GM18517 (cell line): ENCODE measurements around the gene P3R3URF.

Experiments used
- ATAC-seq: cut with Tn5 transposase; IDR thresholded peaks from one replicate; pipeline ENCODE4 v1.9.1; 2021; ENCODE audit warnings: mild to moderate bottlenecking, moderate library complexity; ENCODE audit not compliant: unreplicated experiment

The P3R3URF gene

DNA sequence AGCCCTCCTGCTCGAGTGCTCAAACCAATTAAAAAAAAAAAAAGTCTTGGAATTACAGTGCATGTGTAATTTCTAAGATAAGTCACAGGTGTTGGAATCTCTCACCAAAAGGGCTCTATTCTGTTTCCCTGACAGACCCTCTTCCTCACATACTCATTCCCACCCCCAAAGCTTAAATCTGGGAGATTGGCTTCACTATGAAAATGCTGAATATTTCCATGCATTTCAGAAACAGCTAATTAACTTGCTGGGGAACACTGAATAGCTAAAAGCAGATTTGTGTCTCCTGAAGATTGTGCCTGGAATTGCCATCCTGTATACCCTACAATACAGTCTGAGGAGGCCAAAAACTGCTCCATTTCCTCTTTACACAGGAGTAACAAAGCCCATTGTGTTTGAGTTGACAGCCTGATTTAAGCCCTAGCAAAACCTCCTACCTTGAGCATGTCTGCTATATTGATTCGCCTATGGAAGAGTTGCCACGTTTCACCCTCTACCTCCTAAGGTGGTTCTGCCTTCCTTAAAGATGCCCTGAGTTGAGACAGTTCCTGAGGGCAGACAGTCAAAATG, 42.4 kb downstream of the P3R3URF start:
- ATAC-seq: no peak

DNA sequence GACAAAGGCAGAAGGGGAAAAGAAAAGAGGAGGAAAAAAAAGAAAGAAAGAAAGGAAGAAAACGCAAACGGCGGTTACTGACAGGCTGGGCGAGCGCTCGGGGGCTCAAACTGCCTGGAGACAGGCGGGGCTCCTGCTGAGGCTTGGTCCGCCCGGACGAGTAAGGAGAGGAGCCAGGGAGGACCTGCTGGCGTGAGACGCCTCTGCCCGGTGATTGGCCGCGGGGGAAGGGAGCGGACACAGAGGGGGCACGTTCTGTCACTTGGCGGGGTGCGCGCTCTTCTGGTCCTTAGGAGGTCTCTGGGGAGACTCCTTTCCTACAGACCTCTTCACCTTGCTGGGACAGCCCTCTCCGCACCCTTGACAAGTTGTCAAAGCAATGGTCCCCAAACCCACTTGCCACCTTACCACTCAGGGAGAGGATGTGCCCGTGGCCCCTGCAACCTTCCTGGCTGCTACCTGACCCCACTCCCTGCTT, 43.1 kb downstream of the P3R3URF start:
- peak; percentile 55 for ATAC-seq

DNA sequence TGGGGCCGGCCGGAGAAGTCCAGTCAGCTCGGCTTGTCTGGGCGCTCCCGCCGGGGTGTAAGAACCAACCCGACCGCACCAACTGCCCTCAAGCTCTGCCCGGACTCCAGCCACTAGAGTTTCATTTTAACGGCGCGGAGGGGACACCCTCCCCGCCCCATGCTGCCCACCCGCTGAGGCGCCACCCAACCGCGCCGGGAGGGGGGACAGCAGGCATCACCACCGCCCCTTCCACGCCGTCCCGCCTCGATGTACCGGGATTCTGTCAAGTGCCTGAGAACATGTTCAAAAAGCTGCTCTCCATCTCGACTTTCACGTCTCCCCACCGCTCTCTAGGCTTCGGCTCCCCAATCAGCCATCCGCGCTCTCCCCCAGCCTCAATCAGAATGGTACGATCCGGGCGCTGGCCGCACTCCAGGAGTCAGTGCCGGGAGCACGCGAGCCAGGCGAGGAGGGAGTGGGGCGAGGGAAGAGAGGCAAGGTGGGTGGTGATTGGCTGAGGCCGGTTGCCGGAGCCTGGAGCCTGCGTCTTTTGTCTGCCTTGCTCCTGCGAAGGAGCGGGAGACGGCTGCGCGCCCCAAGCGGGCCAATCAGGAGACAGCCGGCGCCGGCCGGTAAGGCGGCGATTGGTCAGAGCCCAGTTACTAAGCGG, 43.6 kb downstream of the P3R3URF start, which contains the start of gene PIK3R3:
TSS of gene PIK3R3 (minus strand) at position 101 of the 652 bp plus-strand sequence. CDS start 677 bp downstream, outside the sequence.
- ATAC-seq: peak; percentile 82

DNA sequence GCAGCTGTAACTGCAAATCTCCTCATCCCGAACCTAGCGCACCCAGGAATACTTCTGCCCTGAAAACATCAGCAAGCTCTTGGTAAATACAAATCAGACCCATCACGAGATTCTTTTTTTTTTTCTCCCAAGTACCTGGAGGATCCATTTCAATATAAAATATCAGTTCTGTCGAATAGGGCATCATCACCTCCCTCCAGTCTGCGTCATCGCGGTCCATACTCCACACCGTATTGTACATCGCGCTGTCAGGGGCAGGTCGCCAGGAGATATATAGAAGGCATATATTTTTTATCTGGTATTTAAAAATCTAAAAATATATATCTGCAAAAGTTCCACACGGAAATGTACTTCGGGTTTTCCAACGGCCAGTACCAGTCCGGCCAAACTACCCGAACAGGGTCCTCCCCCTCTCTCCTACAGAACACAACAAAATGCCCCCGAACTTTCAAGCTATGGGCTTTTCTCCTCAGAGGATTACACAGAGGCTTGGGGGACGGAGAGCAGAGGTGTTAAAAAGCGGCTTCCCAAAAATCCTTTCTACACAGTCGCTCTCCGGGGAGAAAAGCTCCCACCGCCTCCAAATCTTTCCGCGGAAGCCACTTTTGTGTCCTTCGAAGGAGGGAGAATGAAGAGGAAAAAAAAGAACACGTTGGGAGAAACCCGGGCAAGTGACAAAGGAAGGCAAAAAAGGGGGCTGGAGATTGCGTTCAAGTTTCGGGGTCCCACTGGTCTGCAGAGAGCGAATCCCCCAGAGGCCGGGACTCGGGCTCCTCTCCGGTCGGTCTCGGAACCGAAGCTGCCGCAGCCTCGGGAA, 44.4 kb downstream of the P3R3URF start:
- ATAC-seq: no peak

DNA sequence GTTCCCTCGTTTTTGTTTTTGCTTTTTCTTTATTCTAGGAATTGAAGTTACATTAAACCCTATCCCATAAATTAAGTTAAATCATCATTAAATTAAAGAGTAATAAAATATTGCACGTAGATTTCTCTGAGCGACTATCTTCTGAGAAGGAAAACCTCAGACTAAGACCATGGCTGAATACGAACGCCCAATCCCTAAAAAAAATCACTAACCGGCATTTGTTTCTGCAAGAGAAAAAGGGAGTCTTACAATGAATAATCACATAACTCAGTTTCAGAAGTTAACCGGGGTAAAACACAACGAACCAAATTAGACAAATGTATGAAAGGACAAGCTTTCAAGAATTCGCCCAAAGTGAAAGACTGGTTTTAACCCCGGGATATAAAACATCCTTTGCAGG, 45.2 kb downstream of the P3R3URF start:
- ATAC-seq: no peak

DNA sequence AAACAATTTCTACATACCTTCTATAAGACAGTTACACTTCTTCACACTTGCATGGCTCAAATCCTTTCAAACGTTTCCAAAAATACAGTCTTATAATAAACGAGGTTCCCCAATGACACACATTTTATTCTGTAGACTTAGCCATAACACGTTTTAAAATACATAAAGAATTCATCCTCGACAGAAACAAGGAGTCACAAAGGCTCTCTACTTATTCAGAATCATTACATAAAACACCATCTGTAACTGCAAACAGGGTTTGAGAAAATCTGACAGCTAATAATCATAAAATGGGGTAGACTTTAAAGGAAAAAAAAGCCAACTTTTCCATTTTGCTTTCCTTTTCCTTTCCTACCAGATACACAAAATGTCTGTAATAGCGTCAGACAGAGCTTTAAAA, 45.7 kb downstream of the P3R3URF start:
- ATAC-seq: no peak

DNA sequence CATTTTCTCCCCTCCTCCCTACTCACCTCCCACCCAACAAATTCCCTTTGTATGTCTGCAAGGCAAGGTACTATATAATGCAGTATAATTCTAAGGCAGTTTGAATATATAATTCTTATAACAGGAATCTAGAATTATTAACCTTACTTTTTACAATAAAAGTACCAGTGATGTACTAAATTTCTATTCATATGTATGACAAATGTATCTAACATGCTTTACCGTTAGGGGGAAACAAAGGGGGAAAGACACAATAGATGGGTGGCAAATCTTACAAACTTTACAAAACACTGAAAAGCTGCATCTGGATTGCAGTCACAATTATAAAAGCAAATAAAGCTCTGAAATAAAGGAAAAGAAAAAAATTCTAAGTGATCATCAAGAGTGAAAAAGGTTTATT, 46.2 kb downstream of the P3R3URF start:
- ATAC-seq: no peak

DNA sequence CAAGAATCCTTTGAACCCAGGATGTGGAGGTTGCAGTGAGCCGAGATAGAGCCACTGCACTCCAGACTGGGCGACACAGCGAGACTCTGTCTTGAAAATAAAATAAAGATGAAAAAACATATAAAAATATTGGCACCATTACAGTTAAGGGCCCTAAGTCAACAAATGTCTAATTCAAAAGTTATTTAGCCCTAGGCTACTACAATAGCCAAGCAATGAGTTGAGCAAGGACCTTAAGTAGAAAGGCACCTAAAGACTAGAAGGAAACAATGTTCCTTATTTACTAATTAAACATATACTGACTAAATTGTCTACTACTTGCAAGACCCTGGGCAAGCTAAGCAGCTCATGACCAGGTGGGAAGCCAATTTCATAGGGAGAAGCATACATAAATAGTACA, 47.9 kb downstream of the P3R3URF start:
- no peak for ATAC-seq
